Left ventricle myocardium superior (tissue), 1 donor: ENCODE results near the gene CARD10. TPM values are rescaled to one million over a fixed set of nuclear protein-coding genes. Genes with fewer than 3 reads are reported as not detected.
"Not testable (repeated sequence)": the region's sequence is repeated elsewhere in the genome, so short reads cannot be mapped to it uniquely, and the experiment has no call there.

Experiments
- ATAC-seq: fragments of 200-7000 bp; cut with Tn5 transposase; one replicate; pipeline ENCODE4 v1.9.1; 2020; ENCODE audit warnings: mild to moderate bottlenecking, moderate library complexity
- DNase-seq: peaks from one replicate; pipeline ENCODE4 v3.0.0-alpha.2; 2020
- intact Hi-C: fragments of 100-400 bp; cut with micrococcal nuclease; formaldehyde crosslinking; loops from one replicate; pipeline ENCODE4 v1.11.0; 2022
- total RNA-seq: library from RNA; stranded (reverse); fragmentation: NEBNext Ultra II Directional; extraction: Animal tissue kit (Norgen Biotek cat#: 25700); gene quantifications from one replicate; pipeline ENCODE4 v1.2.1, GENCODE V29; 2021
- donor health status: DM: no; HTN: yes; CAD: no; lungs with severe emphysema.

Gene CARD10
- total RNA-seq, 1 donor from 2014 or later = 10.0 TPM

DNA sequence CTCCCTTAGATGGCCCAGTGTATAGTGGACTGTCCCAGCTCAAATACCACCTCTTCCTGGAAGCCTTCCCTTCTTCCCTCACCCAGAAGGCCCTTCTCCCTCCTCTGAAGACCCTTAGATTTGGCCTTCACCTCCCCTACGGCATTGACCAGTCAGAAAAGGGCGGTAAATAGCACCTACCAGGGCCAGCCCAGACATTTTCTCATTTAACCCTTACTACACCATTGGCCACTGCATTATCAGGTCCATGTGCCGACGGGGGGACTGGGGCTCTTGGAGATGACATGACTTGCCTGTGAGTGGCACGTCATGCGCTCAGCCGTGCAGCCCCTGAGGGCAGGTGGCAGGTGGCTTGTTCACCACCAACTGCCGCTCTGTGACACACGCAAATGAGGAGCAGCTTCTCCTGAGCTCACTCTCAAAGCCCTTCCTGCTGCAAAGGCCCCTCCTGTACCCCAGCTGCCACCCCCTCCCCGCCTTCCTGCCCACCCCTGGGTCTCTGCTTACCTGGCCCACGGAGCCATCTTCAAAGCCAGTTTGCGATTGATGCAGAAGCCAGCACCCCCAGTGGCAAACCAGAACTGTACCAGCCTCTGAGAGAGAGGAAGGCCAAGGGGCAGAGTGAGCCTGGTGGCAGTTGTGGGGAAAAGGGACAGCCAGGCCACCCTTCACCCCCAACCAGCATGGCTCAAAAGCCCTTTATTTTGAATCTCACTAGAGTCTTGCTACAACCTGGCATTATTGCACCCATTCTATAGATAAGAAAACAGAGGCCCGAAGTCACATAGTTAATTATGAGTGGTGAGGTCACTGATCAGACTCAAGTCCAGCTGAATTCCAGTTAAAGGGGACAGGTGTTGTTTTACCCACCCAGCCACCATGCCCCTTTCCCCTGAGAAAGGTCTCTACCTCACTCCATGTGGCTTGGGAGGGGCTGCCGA is 42.6 kb downstream of the CARD10 start:
- DNase-seq (no peak), ATAC-seq (no peak)
- intact Hi-C loops = no loop called here

- intact Hi-C loops = no loop called here
- ATAC-seq (no peak), DNase-seq (peak; percentile 12)
These were observed 44.6 kb downstream of the CARD10 start for GRCh38 chr22:37474447-37475090.

- ATAC-seq (no peak), DNase-seq (peak; percentile 19)
- intact Hi-C loops = no loop called here
These were observed 45.7 kb downstream of the CARD10 start for GRCh38 chr22:37473437-37473946.

DNA sequence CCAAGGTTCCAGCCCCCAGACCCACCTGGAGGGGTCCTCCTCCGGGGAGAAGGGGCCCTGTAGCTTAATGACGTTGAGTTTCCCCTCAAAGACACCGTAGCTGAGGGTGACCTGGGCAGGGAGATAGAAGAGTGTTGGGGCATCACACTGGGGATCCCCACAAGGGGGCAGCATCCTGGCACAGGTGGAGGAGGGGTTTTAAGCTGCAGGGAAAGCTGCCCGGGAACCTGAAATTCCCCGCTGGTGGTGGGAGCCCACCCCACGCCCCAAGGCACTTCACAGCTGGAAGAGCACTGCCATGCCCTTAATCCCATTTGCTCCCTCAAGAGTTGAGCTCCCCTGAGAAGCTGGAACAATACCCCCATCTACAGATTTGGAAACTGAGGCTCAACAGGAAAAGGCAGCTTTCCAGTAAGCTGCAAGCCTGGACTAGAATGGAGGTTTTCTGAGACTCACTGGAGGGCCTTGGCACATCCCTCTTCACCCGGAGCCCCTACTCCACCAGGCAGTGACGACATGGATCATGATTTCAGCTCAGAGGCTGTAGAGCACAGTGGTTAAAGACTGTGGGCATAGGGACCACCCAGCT is 46.7 kb downstream of the CARD10 start:
- DNase-seq = no peak
- ATAC-seq = no peak
- intact Hi-C loops = no loop called here

GRCh38 chr22:37471727-37472417 is 47.3 kb downstream of the CARD10 start:
- ATAC-seq = no peak
- intact Hi-C loops = no loop called here

DNA sequence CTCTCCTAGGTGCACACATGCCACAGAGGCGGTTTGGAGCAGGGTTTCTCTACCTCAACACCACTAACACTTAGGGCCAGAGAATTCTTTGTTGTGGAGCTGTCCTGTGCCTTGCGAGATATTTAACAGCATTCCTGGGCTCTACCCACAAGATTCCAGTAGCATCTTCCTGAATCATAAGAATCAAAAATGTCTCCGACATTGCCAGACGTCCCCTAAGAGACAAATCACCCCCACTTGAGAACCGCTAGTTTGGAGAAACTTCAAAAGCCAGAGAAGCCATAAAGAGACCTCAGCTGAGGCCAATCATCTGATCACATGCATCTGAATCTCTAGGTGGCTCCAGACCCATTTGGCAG is 49.1 kb downstream of the CARD10 start:
- intact Hi-C loops = no loop called here
- ATAC-seq (no peak), DNase-seq (no peak)

More at GRCh38 chr22:37471727-37472417, 47.3 kb downstream of the CARD10 start:
- DNase-seq = no peak

GRCh38 chr22:37469416-37470086 is 49.7 kb downstream of the CARD10 start:
- ATAC-seq (no peak), DNase-seq (peak; percentile 15)
- intact Hi-C loops = no loop called here

- DNase-seq, ATAC-seq, intact Hi-C loops: not testable (repeated sequence)
These were observed 51.0 kb downstream of the CARD10 start for GRCh38 chr22:37468201-37468695.

- intact Hi-C loops = no loop called here
- ATAC-seq (no peak), DNase-seq (no peak)
These were observed 51.7 kb downstream of the CARD10 start for GRCh38 chr22:37467391-37467955.

DNA sequence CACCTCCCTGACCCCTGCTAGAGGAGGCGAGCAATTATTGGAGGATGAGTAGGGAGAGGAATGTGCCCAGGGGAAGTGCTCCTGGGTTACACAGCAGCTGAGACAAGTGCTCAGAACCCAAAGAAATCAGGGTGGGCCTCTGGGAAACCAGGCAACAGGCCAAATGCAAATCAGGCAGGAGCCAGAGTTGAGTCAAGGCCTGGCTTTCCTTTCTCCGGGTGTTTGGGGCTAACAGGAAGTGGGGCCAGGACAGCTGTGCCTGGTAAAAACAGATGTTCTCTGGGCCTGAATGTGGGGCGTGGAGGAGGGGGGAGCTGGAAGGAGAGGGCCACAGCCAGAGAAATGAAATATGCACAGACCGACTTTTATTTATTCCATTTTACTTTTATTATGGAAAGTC is 55.0 kb downstream of the CARD10 start:
- intact Hi-C loops = no loop called here
- DNase-seq = no peak
- ATAC-seq = peak; percentile 33

DNA sequence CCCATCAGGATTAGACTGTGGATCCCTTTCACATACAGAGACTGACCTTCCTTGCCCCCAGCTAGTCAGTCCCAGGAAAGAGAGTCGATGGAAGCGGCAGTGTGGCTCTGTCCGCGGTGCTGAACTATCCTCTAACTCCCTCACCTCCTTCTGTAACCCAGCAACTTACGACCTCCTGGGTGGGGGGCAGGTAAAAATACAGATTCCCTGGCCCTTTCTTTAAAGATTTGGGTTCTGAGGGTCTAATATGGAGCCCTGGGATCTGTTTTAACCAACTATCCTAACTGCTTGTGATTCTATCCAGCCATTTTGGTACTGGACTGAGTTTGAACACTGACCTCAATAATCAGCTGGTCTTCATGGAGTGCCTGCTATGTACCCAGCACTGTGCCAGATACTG is 56.2 kb downstream of the CARD10 start:
- ATAC-seq = peak; percentile 52
- intact Hi-C loops = no loop called here
- DNase-seq = no peak

GRCh38 chr22:37462436-37462835 is 56.8 kb downstream of the CARD10 start:
- DNase-seq (no peak), ATAC-seq (no peak)
- intact Hi-C loops = no loop called here

GRCh38 chr22:37461961-37462360 is 57.3 kb downstream of the CARD10 start:
- DNase-seq (no peak), ATAC-seq (no peak)
- intact Hi-C loops = no loop called here

DNA sequence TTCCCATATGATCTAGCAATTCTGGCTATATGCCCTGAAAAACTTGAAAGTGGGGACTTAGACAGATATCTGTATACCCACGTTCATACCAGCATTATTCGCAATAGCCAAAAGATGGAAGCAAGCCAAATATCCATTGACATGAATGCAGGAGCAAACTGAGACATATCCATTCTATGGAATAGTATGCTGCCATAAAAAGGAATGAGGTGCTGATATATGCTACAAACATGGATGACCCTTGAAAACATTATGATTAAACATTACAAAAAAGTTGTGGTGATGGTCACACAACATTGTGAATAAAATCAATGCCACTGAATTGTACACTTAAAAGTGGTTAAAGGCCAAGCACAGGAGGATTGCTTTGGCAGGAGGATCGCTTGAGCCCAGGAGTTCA is 58.5 kb downstream of the CARD10 start:
- intact Hi-C loops = no loop called here
- no peak for ATAC-seq

DNA sequence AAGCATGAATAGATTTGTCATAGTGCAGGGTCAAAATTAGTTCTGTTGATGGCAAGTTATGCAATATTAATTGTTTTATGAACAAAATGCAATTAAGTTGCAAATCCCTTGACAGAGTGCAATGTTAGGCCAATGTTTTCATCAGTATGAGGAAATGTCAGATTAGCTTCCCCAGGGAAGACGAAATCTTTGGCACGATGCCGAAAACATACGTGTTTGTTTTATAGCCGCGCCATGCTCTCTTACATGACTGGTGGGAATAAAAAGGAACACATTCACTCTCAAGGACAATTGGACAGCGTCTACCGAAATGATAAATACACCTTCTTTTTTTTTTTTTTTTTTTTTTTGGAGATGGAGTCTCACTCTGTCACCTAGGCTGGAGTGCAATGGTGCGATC is 60.0 kb downstream of the CARD10 start:
- intact Hi-C loops = no loop called here
- ATAC-seq (no peak), DNase-seq (no peak)

More for the DNA sequence above, 58.5 kb downstream of the CARD10 start:
- DNase-seq = no peak

- ATAC-seq = peak; percentile 78
These were observed 61.9 kb downstream of the CARD10 start for GRCh38 chr22:37457093-37457893.

DNA sequence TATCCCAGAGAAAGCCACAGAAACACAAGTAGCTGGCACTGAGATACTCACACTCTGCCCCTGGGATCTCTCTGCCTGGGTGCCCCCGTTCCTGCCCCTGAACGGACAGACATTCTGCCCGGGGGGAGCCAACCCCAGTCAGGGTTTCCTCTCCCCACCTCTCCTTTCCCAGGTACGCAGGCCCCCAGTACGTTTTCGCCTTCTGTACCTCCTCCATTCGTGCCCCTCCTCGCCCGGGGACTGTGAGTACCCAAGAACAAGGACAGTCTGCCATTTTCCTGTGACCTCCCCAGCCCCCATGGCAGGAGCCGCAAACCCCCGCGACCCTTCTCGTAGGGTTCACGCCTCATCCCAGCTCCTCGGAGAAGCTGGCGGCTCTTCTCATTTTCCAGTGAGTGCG is 62.9 kb downstream of the CARD10 start:
- DNase-seq = no peak
- ATAC-seq = no peak
- intact Hi-C loops = no loop called here

More at GRCh38 chr22:37457093-37457893, 61.9 kb downstream of the CARD10 start:
- intact Hi-C loops = no loop called here
- peak; percentile 74 for DNase-seq

GRCh38 chr22:37455896-37456295 is 63.3 kb downstream of the CARD10 start:
- no peak for DNase-seq
- intact Hi-C loops = no loop called here
- ATAC-seq = no peak
